GM13977 (cell line): Measurements from ENCODE around the gene PODXL2.

Source experiments
- DNase-seq: peaks from one replicate; pipeline ENCODE4 v3.0.0; 2012; ENCODE audit warnings: low spot score
- in situ Hi-C: fragments of 300-500 bp; cut with MboI; formaldehyde crosslinking; loops from one replicate; pipeline ENCODE4 v1.12.0; 2022; ENCODE audit warnings: low sequenced_read_pairs, low pct_unique_long_range_greater_than_20kb, mixed read lengths, inconsistent platforms; ENCODE audit not compliant: unreplicated experiment
- TF ChIP-seq, protein P1 (sequence below): IDR thresholded peaks from 2 replicates; pipeline ENCODE4 v1.5.1; 2012; ENCODE audit warnings: mild to moderate bottlenecking, control low read depth; ENCODE audit not compliant: insufficient read depth; ENCODE audit errors: extremely low read depth, missing control alignments

PODXL2 gene

DNA sequence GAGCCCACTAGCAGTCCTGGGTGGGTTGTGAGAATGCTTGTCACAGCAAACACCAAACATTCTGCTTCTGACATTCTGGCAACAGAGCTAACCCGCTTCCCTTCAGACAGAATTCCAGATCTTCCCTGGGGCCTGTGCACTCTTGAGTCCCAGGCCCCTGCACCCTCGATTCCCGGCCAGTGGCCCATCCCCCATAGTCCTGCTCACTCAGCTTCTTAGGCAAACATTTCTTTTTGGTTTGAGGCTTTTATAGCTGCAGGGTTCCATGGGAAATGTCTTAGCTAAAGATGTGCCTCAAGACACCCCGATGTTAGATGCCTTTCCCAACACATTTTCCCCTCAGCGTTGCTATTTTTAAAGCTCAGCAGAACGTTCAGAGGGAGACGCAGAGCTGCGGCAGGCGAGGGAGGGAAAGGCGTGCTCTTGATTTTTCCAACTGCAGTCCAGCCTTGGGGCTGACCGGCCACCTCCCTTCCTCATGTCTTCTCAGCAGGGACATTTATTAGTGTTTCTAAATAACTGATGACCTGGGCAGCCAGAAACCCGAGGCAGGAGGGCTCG is 78.9 kb downstream of the PODXL2 start:
- in situ Hi-C loops: no loop called here
- TF ChIP-seq, protein P1, sequence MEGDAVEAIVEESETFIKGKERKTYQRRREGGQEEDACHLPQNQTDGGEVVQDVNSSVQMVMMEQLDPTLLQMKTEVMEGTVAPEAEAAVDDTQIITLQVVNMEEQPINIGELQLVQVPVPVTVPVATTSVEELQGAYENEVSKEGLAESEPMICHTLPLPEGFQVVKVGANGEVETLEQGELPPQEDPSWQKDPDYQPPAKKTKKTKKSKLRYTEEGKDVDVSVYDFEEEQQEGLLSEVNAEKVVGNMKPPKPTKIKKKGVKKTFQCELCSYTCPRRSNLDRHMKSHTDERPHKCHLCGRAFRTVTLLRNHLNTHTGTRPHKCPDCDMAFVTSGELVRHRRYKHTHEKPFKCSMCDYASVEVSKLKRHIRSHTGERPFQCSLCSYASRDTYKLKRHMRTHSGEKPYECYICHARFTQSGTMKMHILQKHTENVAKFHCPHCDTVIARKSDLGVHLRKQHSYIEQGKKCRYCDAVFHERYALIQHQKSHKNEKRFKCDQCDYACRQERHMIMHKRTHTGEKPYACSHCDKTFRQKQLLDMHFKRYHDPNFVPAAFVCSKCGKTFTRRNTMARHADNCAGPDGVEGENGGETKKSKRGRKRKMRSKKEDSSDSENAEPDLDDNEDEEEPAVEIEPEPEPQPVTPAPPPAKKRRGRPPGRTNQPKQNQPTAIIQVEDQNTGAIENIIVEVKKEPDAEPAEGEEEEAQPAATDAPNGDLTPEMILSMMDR: no peak
- no peak for DNase-seq

DNA sequence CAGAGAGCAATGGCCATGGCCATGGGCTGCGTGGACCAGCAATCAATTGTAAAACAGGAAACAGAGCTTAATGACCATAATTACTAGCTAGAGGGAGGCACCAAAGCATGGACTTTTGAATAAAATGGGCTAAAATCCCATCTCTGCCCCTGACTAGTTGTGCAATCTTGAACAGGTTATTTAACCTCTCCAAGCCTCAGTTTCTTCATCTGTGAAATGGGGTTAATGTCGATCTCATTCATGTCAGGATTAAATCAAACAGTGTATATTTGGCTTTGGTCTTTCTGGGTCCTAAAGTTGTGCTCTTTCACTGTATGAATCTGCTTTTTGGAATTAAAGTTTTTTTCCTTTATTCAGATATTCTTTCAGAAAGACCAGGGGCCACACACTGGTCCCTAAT is 79.9 kb downstream of the PODXL2 start:
- in situ Hi-C loops: no loop called here

GRCh38 chr3:127709320-127710060 is 80.5 kb downstream of the PODXL2 start:
- no peak for DNase-seq
- in situ Hi-C loops: no loop called here

More for the DNA sequence above, 79.9 kb downstream of the PODXL2 start:
- TF ChIP-seq, protein P1: no peak
- no peak for DNase-seq

GRCh38 chr3:127710155-127710941 is 81.4 kb downstream of the PODXL2 start:
- in situ Hi-C loops: no loop called here
- no peak for DNase-seq
- TF ChIP-seq, protein P1: no peak

More at GRCh38 chr3:127709320-127710060, 80.5 kb downstream of the PODXL2 start:
- TF ChIP-seq, protein P1: no peak

DNA sequence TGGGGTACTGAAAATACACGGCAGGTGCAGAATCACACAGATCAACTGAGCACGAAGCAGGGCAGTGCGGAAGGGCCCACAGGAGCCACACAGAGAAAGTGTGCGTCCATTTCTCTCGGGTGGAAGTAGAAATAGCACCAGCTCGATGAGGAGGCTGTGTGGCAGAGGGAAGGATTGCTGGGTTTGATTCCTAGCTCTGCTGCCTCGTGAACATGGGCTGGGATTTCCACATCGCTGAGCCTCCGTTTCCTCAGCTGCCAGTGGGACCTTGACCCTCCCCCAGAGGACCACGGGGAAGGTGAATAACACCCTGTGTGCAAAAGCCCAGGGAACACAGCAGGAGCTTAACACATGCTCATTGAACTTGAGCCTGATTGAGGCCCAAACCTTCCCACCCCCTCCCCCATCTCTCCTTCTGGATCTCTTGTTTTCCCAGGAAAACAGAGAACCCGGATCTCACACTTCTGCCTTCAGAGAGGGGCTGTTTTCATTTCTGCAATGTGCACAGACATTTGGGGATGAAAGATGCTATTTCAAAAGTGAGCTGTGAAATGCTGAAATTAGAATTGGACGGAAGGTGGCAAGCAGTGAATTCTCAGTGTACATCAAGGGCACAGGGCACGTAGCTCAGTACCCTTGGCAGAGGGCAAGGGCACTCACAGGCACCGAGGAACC is 82.2 kb downstream of the PODXL2 start:
- TF ChIP-seq, protein P1: no peak
- in situ Hi-C loops: no loop called here
- DNase-seq: no peak

DNA sequence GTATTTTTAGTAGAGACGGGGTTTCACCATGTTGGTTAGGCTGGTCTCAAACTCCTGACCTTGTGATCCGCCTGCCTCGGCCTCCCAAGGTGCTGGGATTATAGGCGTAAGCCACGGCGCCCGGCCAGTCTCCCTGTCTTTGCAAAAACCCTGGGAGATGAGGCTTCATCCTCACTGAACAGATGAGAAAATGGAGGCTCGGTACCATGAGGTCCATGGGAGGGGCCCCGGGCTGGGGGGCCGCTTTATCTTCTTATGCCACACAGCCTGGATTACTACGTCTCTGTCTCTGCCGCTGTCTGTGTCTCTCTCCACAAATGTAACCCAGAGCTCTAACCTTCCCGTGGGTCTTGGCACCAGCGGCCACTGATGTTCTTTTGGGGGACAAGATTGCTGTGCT is 82.9 kb downstream of the PODXL2 start:
- TF ChIP-seq, protein P1: no peak
- in situ Hi-C loops: no loop called here
- no peak for DNase-seq
